GM12878 (cell line): ENCODE data around the gene RHBG. TPM values are rescaled to one million over a fixed set of nuclear protein-coding genes. Genes with fewer than 3 reads are reported as not detected.

Experiments used
- ATAC-seq: fragments of 200-7000 bp; cut with Tn5 transposase; 3 replicates; pipeline ENCODE4 v1.9.1; 2020; ENCODE audit warnings: mild to moderate bottlenecking, moderate library complexity
- BruUV-seq: library from RNA; stranded (reverse); fragments of 400-500 nt; replicated peaks from 2 replicates; lab custom pipeline; 2021; lab: Mats Ljungman, UMichigan
- CTCF ChIA-PET: fragments of 300-600 bp; sonication (Branson Sonifier 250); formaldehyde crosslinking; extraction: SDS; loops from one replicate; lab custom pipeline; 2021; ENCODE audit warnings: inconsistent platforms; lab: Yijun Ruan, JAX
- POLR2A ChIA-PET: fragments of 350-600 bp; formaldehyde crosslinking; extraction: SDS; loops from one replicate; lab custom pipeline; 2021; ENCODE audit warnings: inconsistent platforms; lab: Charles Lee
- RAD21 ChIA-PET: fragments of 300-600 bp; sonication (Branson Sonifier 250); formaldehyde crosslinking; loops from one replicate; lab custom pipeline; 2023; ENCODE audit warnings: antibody characterized with exemption; ENCODE audit not compliant: unreplicated experiment; lab: Charles Lee
- SMC1A ChIA-PET: fragments of 300-600 bp; sonication (Branson Sonifier 250); formaldehyde crosslinking; loops from one replicate; lab custom pipeline; 2023; ENCODE audit not compliant: unreplicated experiment, uncharacterized antibody; lab: Charles Lee
- DNase-seq: peaks from one replicate; pipeline ENCODE4 v3.0.0-alpha.2; 2011; ENCODE audit warnings: low read depth, low spot score
- FAIRE-seq: peaks from 3 replicates; lab custom pipeline; 2011; peaks lifted over from hg19 to GRCh38; lab: Jason Lieb, UNC
- H2AFZ ChIP-seq: 2 replicates; pipeline ENCODE4 v1.6.0; 2011; ENCODE audit warnings: low read depth, low read length, control low read depth; ENCODE audit not compliant: control insufficient read depth
- H3K27ac ChIP-seq: 2 replicates; pipeline ENCODE4 v1.5.1; 2011; ENCODE audit warnings: control low read depth; ENCODE audit not compliant: control insufficient read depth, insufficient read depth
- H3K27me3 ChIP-seq, 2 experiments: replicated peaks in 1 of 2; 2 replicates each; pipeline versions ENCODE4 v1.6.0 to v1.6.1; 2011; ENCODE audit warnings: low read length in 1 of 2; ENCODE audit not compliant: control insufficient read depth in 2 of 2, insufficient read depth in 2 of 2
- H3K36me3 ChIP-seq, 2 experiments: 2 replicates each; pipeline ENCODE4 v1.5.1; 2011; ENCODE audit warnings: low read length in 1 of 2; ENCODE audit not compliant: control insufficient read depth in 2 of 2, insufficient read depth in 2 of 2
- H3K4me1 ChIP-seq: 2 replicates; pipeline ENCODE4 v1.6.1; 2011; ENCODE audit warnings: mild to moderate bottlenecking, low read length, moderate library complexity, mixed read lengths; ENCODE audit not compliant: control insufficient read depth, insufficient read depth
- H3K4me2 ChIP-seq: 2 replicates; pipeline ENCODE4 v1.6.0; 2011; ENCODE audit warnings: control low read depth; ENCODE audit not compliant: control insufficient read depth, insufficient read depth
- H3K4me3 ChIP-seq: fragments of 200-600 bp; sonication (generic); 2 replicates; pipeline ENCODE4 v1.5.1; 2016
- H3K79me2 ChIP-seq: 2 replicates; pipeline ENCODE4 v1.6.0; 2011; ENCODE audit warnings: low read length; ENCODE audit not compliant: control insufficient read depth, insufficient read depth
- H3K9ac ChIP-seq: 2 replicates; pipeline ENCODE4 v1.8.0; 2011; ENCODE audit warnings: low read length, control low read depth, mixed read lengths; ENCODE audit not compliant: control insufficient read depth, insufficient read depth
- H3K9me3 ChIP-seq: replicated peaks from 3 replicates; pipeline ENCODE4 v1.5.1; 2011; ENCODE audit warnings: mild to moderate bottlenecking, low read length; ENCODE audit not compliant: control insufficient read depth, insufficient read depth
- H4K20me1 ChIP-seq: 2 replicates; pipeline ENCODE4 v1.6.0; 2011; ENCODE audit not compliant: control insufficient read depth, insufficient read depth
- BHLHE40 ChIP-seq, 2 experiments: fragments of 450-650 bp in 1 of 2; IDR thresholded peaks; 2 replicates each; pipeline ENCODE4 v1.6.1; 2011 to 2017; ENCODE audit warnings: low read depth in 2 of 2, borderline replicate concordance in 1 of 2, improper control_type of control experiment in 1 of 2, low read length in 1 of 2, mild to moderate bottlenecking in 1 of 2
- CBFB ChIP-seq: IDR thresholded peaks from 2 replicates; pipeline ENCODE4 v1.6.1; 2016; ENCODE audit warnings: antibody characterized with exemption, low read depth
- CBX3 ChIP-seq: fragments of 200-600 bp; sonication (generic); IDR thresholded peaks from 2 replicates; pipeline ENCODE4 v1.6.1; 2016; ENCODE audit warnings: low read depth, borderline replicate concordance
- HDAC2 ChIP-seq: fragments of 200-600 bp; sonication (generic); IDR thresholded peaks from 2 replicates; pipeline ENCODE4 v1.6.1; 2017
- HDAC6 ChIP-seq: fragments of 200-600 bp; sonication (generic); IDR thresholded peaks from one replicate; pipeline ENCODE4 v1.8.0; 2017; ENCODE audit warnings: antibody characterized with exemption; ENCODE audit not compliant: unreplicated experiment
- IKZF2 ChIP-seq, 2 experiments: fragments of 450-650 bp; IDR thresholded peaks; 2 replicates each; pipeline ENCODE4 v1.6.1; 2017; ENCODE audit warnings: mild to moderate bottlenecking in 2 of 2, moderate library complexity in 2 of 2
- KDM1A ChIP-seq: fragments of 200-600 bp; sonication (generic); IDR thresholded peaks from 2 replicates; pipeline ENCODE4 v1.6.1; 2016; ENCODE audit warnings: borderline replicate concordance
- KLF5 ChIP-seq: fragments of 450-650 bp; IDR thresholded peaks from 2 replicates; pipeline ENCODE4 v1.6.1; 2014; ENCODE audit warnings: mild to moderate bottlenecking; ENCODE audit not compliant: partially characterized antibody
- PAX8 ChIP-seq: fragments of 450-650 bp; IDR thresholded peaks from 2 replicates; pipeline ENCODE4 v1.6.1; 2017; ENCODE audit warnings: mild to moderate bottlenecking, moderate library complexity
- POLR2A ChIP-seq: IDR thresholded peaks from 2 replicates; pipeline ENCODE4 v1.6.1; 2011; ENCODE audit warnings: low read depth, mild to moderate bottlenecking, low read length
- RAD21 ChIP-seq: IDR thresholded peaks from 2 replicates; pipeline ENCODE4 v1.6.1; 2011; ENCODE audit warnings: mild to moderate bottlenecking, low read depth, low read length, moderate library complexity; ENCODE audit not compliant: insufficient read depth
- SMARCA5 ChIP-seq: fragments of 450-650 bp; IDR thresholded peaks from 2 replicates; pipeline ENCODE4 v1.6.1; 2017; ENCODE audit warnings: mild to moderate bottlenecking
- SP1 ChIP-seq: IDR thresholded peaks from one replicate; pipeline ENCODE4 v1.6.1; 2011; ENCODE audit warnings: low read depth, low read length
- YY1 ChIP-seq: IDR thresholded peaks from 2 replicates; pipeline ENCODE4 v1.6.1; 2011; ENCODE audit warnings: low read depth, mild to moderate bottlenecking, low read length
- ZNF207 ChIP-seq: fragments of 450-650 bp; IDR thresholded peaks from 2 replicates; pipeline ENCODE4 v1.6.1; 2014; ENCODE audit warnings: antibody characterized with exemption, mild to moderate bottlenecking, borderline replicate concordance
- ZNF622 ChIP-seq: fragments of 450-650 bp; IDR thresholded peaks from 2 replicates; pipeline ENCODE4 v1.6.1; 2017; ENCODE audit warnings: mild to moderate bottlenecking, inconsistent platforms
- WGBS: methylation state at CpG from one replicate; pipeline ENCODE4 v1.1.6; 2016; ENCODE audit warnings: low lambda C conversion rate; ENCODE audit not compliant: insufficient replicate concordance, insufficient coverage; ENCODE audit errors: missing lambda C conversion rate; 5-methylcytosine and 5-hydroxymethylcytosine counted together
- in situ Hi-C: fragments of 300-500 bp; cut with MboI; formaldehyde crosslinking; loops from 9 replicates; pipeline ENCODE4 v1.14.3; 2018; ENCODE audit warnings: mixed read lengths
- intact Hi-C: fragments of 100-400 bp; cut with micrococcal nuclease; formaldehyde crosslinking; loops from one replicate; pipeline ENCODE4 v1.14.2; 2022; ENCODE audit not compliant: unreplicated experiment
- polyA plus RNA-seq, 11 experiments: library from polyadenylated mRNA; depleted of rRNA in 4 of 11; unstranded in 6 of 11; stranded (reverse) in 5 of 11; fragments of >200 nt; fragmentation: Nextera tagmentation in 4 of 11; fragmentation: Illumina TruSeq in 1 of 11; extraction: Ambion mirVana in 4 of 11; extraction: Trizol in 1 of 11; gene quantifications; 1 replicate in 1 of 11; 2 replicates in 10 of 11; pipeline versions ENCODE4 v1.2.1 to v1.2.3, GENCODE V29; 2011 to 2016; ENCODE audit warnings: inconsistent platforms in 2 of 11, missing spikeins in 2 of 11, low read depth in 1 of 11
- total RNA-seq, 4 experiments: library from RNA; depleted of rRNA in 3 of 4; stranded (reverse); fragments of >200 nt in 3 of 4; fragmentation: Illumina TruSeq in 1 of 4; extraction: Trizol in 1 of 4; gene quantifications; 2 replicates each; pipeline versions ENCODE4 v1.2.1 to v1.2.3, GENCODE V29; 2013 to 2021
- TF ChIP-seq, protein P1 (sequence below): fragments of 450-650 bp; IDR thresholded peaks from 2 replicates; pipeline ENCODE4 v1.6.1; 2017; ENCODE audit warnings: borderline replicate concordance
- TF ChIP-seq, protein P2 (sequence below): IDR thresholded peaks from 2 replicates; pipeline ENCODE4 v1.6.1; 2011; ENCODE audit warnings: low read depth, mild to moderate bottlenecking, low read length, moderate library complexity, borderline replicate concordance; ENCODE audit errors: extremely low read depth

The RHBG gene
- total and polyA plus RNA-seq, 10 of the 15 experiments (the other 5 are each of a cell fraction or from before 2014, with no cell fraction given), result not detected

GRCh38 chr1:156360534-156360933, 8.5 kb upstream of the RHBG start:
- no TSS peak for BruUV-seq
- intact Hi-C loops (no loop called here), in situ Hi-C loops (no loop called here)
- ChIA-PET CTCF (interaction anchor here (0.8 to 3.2 kb wide), 9 partner anchors 11 to 220 kb away, joined by 3 to 25 read pairs (median 4); partner anchors contain the start of genes CCT3, TMEM79 and TSACC), POLR2A (no interaction called here), RAD21 (interaction anchor here (1.4 kb wide), 1 partner anchor 17 kb away, joined by 3 read pairs; no protein-coding TSS in a partner anchor), SMC1A (interaction anchor here (1.2 kb wide), 1 partner anchor 86 kb away, joined by 5 read pairs; no protein-coding TSS in a partner anchor)
- no peak overlapping the region for H3K4me2 ChIP-seq
- 69% methylated on average over 11 of the region's 11 CpGs for WGBS
- H4K20me1 ChIP-seq, result no peaks in the 10 kb centered on the region
- no peak for ATAC-seq
- H3K79me2 ChIP-seq, result no peaks in the 10 kb centered on the region
- FAIRE-seq, result no peak
- H3K36me3 ChIP-seq, result no peaks in the 10 kb centered on the region
- H3K9me3 ChIP-seq, result no peaks in the 10 kb centered on the region
- no peak overlapping the region for H3K27ac ChIP-seq
- DNase-seq, result no peak
- TF ChIP-seq KDM1A (no peak), POLR2A (no peak), SMARCA5 (no peak), CBX3 (no peak), RAD21 (no peak), ZNF207 (no peak), PAX8 (no peak), CBFB (no peak)
- TF ChIP-seq, all 136 proteins: peak for 0
- Histone ChIP-seq H3K27me3 (peaks cover 2% of the 10 kb centered on the region in 2 experiments; a peak in 2 of 4 replicates), H3K4me1 (0 out of 2 replicates have a peak, but pooled peaks cover 2% of the 10 kb centered on the region), H2AFZ (no peak overlapping the region), H3K4me3 (no peak overlapping the region), H3K9ac (no peak overlapping the region)

GRCh38 chr1:156365754-156366153, 3.3 kb upstream of the RHBG start:
- ChIA-PET RAD21 (no interaction called here), SMC1A (interaction anchor here (0.7 kb wide), 1 partner anchor 92 kb away, joined by 3 read pairs; no protein-coding TSS in a partner anchor), POLR2A (no interaction called here), CTCF (interaction anchor here (1.2 to 1.9 kb wide), 2 partner anchors 19 to 80 kb away, joined by 3 to 7 read pairs; no protein-coding TSS in a partner anchor)
- no peaks in the 10 kb centered on the region for H3K4me1 ChIP-seq
- no peak overlapping the region for H3K9ac ChIP-seq
- H3K27ac ChIP-seq, result no peak overlapping the region
- in situ Hi-C loops (no loop called here), intact Hi-C loops (no loop called here)
- no peak overlapping the region for H3K4me2 ChIP-seq
- no peak overlapping the region for H3K4me3 ChIP-seq
- no peak for FAIRE-seq
- H3K79me2 ChIP-seq, result no peaks in the 10 kb centered on the region
- H3K27me3 ChIP-seq, result peaks cover 3 to 11% of the 10 kb centered on the region in 2 experiments; a peak in 3 of 4 replicates
- no peaks in the 10 kb centered on the region for H3K9me3 ChIP-seq
- no peaks in the 10 kb centered on the region for H4K20me1 ChIP-seq
- no peak for ATAC-seq
- no peaks in the 10 kb centered on the region for H3K36me3 ChIP-seq
- no TSS peak for BruUV-seq
- no peak for DNase-seq
- no peak overlapping the region for H2AFZ ChIP-seq
- no peak for TF ChIP-seq BHLHE40 (IDR thresholded peaks at IDR 0.05; ENCODE audit: borderline replicate concordance in 1 of 2, low read depth in 2 of 2, low read length in 1 of 2)
- TF ChIP-seq YY1, result no peak
- no peak for TF ChIP-seq ZNF622
- no peak for TF ChIP-seq HDAC6
- TF ChIP-seq SMARCA5, result no peak
- TF ChIP-seq SP1, result no peak
- TF ChIP-seq IKZF2 (IDR thresholded peaks at IDR 0.05), result no peak
- TF ChIP-seq KLF5, result no peak
- no peak for TF ChIP-seq HDAC2
- TF ChIP-seq, protein P1, sequence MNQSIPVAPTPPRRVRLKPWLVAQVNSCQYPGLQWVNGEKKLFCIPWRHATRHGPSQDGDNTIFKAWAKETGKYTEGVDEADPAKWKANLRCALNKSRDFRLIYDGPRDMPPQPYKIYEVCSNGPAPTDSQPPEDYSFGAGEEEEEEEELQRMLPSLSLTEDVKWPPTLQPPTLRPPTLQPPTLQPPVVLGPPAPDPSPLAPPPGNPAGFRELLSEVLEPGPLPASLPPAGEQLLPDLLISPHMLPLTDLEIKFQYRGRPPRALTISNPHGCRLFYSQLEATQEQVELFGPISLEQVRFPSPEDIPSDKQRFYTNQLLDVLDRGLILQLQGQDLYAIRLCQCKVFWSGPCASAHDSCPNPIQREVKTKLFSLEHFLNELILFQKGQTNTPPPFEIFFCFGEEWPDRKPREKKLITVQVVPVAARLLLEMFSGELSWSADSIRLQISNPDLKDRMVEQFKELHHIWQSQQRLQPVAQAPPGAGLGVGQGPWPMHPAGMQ, result no peak
- TF ChIP-seq, protein P2, sequence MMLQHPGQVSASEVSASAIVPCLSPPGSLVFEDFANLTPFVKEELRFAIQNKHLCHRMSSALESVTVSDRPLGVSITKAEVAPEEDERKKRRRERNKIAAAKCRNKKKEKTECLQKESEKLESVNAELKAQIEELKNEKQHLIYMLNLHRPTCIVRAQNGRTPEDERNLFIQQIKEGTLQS, result no peak
